ENCODE data around the gene HOMER2. TPM values are rescaled to one million over a fixed set of nuclear protein-coding genes. Genes with fewer than 3 reads are reported as not detected.

HOMER2 gene
- total and polyA plus RNA-seq, 2 of the 4 experiments (the other 2 are of a cell fraction) = 0.54 to 0.79 TPM

- Histone ChIP-seq H3K4me1 (ENCODE audit: control insufficient read depth, insufficient read depth, low read length) (no peaks in the 10 kb centered on the region), H3K9ac (ENCODE audit: low read depth, low read length) (no peak overlapping the region), H2BK5ac (ENCODE audit: low read depth, low read length, poor library complexity, severe bottlenecking) (no peak overlapping the region), H3K27ac (ENCODE audit: insufficient read depth, low read length) (no peak overlapping the region), H2BK120ac (ENCODE audit: low read depth, low read length) (no peak overlapping the region), H3K4me3 (ENCODE audit: insufficient read depth, low read depth, low read length) (no peak overlapping the region), H2BK20ac (ENCODE audit: low read depth, low read length) (no peak overlapping the region), H3K4ac (ENCODE audit: low read depth, low read length) (no peak overlapping the region), H2AK5ac (ENCODE audit: low read depth, low read length) (no peak overlapping the region), H3K27me3 (ENCODE audit: control insufficient read depth, insufficient read depth, low read length) (peaks cover 13% of the 10 kb centered on the region), H3K9me3 (ENCODE audit: control insufficient read depth, insufficient read depth, low read length) (no peaks in the 10 kb centered on the region), H3K14ac (replicated peaks; ENCODE audit: low read depth, low read length) (no peak overlapping the region), H4K8ac (ENCODE audit: low read depth in 2 of 2, low read length in 2 of 2) (no peak overlapping the region), H3K9me1 (ENCODE audit: insufficient read depth, low read length) (no peaks in the 10 kb centered on the region), H3K36me3 (ENCODE audit: control insufficient read depth, insufficient read depth, low read length) (no peaks in the 10 kb centered on the region), H3K18ac (ENCODE audit: low read depth, low read length) (no peak overlapping the region), H2BK15ac (ENCODE audit: low read depth, low read length) (no peak overlapping the region), H3K23ac (ENCODE audit: low read depth, low read length) (no peak overlapping the region), H4K5ac (ENCODE audit: low read depth, low read length) (no peak overlapping the region), H4K20me1 (ENCODE audit: insufficient read depth, low read length) (no peaks in the 10 kb centered on the region), H2AFZ (replicated peaks; ENCODE audit: low read length, poor library complexity) (no peak overlapping the region), H4K91ac (ENCODE audit: insufficient read depth, low read depth, low read length) (no peak overlapping the region), H2AK9ac (replicated peaks; ENCODE audit: low read depth, low read length, poor library complexity) (no peak overlapping the region), H3K79me1 (ENCODE audit: low read depth in 1 of 2, low read length in 2 of 2) (no peaks in the 10 kb centered on the region), H3K4me2 (ENCODE audit: low read depth, low read length) (no peak overlapping the region), H3K56ac (ENCODE audit: extremely low read depth, insufficient read depth, low read length) (no peak overlapping the region)
- ChIA-PET CTCF (no interaction called here), POLR2A (ENCODE audit: unreplicated experiment) (no interaction called here)
- 95% methylated on average over 3 of the region's 16 CpGs; no CpG with 5 or more reads in 1 of the 2 experiments for WGBS, 2 experiments (ENCODE audit: extremely low coverage in 2 of 2, insufficient read length in 1 of 2)
- in situ Hi-C loops (cut with MboI; ENCODE audit: low sequenced_read_pairs) (no loop called here), dilution Hi-C loops (cut with HindIII; ENCODE audit: low sequenced_read_pairs, unreplicated experiment) (no loop called here), intact Hi-C loops (cut with micrococcal nuclease) (no loop called here)
- DNase-seq (no peak), ATAC-seq (ENCODE audit: low read depth) (no peak)
- no peak for TF ChIP-seq USF2 (IDR thresholded peaks at IDR 0.05; ENCODE audit: low read depth, low read length)
- TF ChIP-seq RCOR1 (IDR thresholded peaks at IDR 0.05; ENCODE audit: insufficient replicate concordance, low read length) = no peak
- TF ChIP-seq CTCF (conservative IDR thresholded peaks at IDR 0.05; ENCODE audit: low read depth, low read length) = no peak
- no peak for TF ChIP-seq ELK1 (IDR thresholded peaks at IDR 0.05; ENCODE audit: borderline replicate concordance, low read depth, low read length)
- no peak for TF ChIP-seq RFX5 (IDR thresholded peaks at IDR 0.05; ENCODE audit: low read depth, low read length)
- no peak for TF ChIP-seq FOS (IDR thresholded peaks at IDR 0.05; ENCODE audit: low read depth, low read length)
- BruUV-seq (replicated peaks) = no TSS peak
Observed at GRCh38 chr15:82903511-82903910, 49.0 kb downstream of the HOMER2 start.
